ENCODE results near the gene NAGA. TPM values are rescaled to one million over a fixed set of nuclear protein-coding genes. Genes with fewer than 3 reads are reported as not detected.

Gene NAGA
- polyA plus RNA-seq, 3 donors = 123 to 218 (median 200) TPM

GRCh38 chr22:42033263-42034181 lies 37.1 kb downstream of the NAGA start:
- Histone ChIP-seq H3K4me1 (ENCODE audit: control insufficient read depth in 1 of 2, insufficient read depth in 2 of 2, low read length in 2 of 2) (peaks cover 0 to 9% of the 10 kb centered on the region in 2 donors), H3K4me2 (replicated peaks; ENCODE audit: extremely low read depth, low read length, poor library complexity, severe bottlenecking) (no peak overlapping the region), H3K9ac (ENCODE audit: insufficient read depth, low read length, poor library complexity, severe bottlenecking) (no peak overlapping the region), H3K36me3 (replicated peaks in 1 of 2; ENCODE audit: control insufficient read depth in 1 of 2, insufficient read depth in 2 of 2, low read length in 2 of 2) (no peaks in the 10 kb centered on the region), H3K27ac (ENCODE audit: low read depth in 1 of 2, low read length in 2 of 2) (no peak overlapping the region), H3K27me3 (ENCODE audit: control insufficient read depth in 2 of 2, insufficient read depth in 2 of 2, low read length in 2 of 2) (no peaks in the 10 kb centered on the region), H3K4me3 (replicated peaks in 1 of 3; ENCODE audit: low read depth in 2 of 3, low read length in 3 of 3) (no peak overlapping the region), H2AFZ (ENCODE audit: insufficient read depth, low read depth, low read length, poor library complexity, severe bottlenecking) (no peak overlapping the region), H3K79me2 (ENCODE audit: insufficient read depth, low read length) (no peaks in the 10 kb centered on the region), H4K20me1 (ENCODE audit: insufficient read depth, low read length) (no peaks in the 10 kb centered on the region), H3K9me3 (replicated peaks in 1 of 2; ENCODE audit: control insufficient read depth in 1 of 2, insufficient read depth in 1 of 2, low read length in 2 of 2) (peaks cover 20% of the 10 kb centered on the region in 2 donors)
- peaks cover 0 to 13% of the 10 kb centered on the region in 2 donors for H3K36me3 Mint-ChIP-seq
- H3K27me3 Mint-ChIP-seq (ENCODE audit: low read depth in 3 of 3) = peaks cover 0 to 5% (median 0%) of the 10 kb centered on the region in 3 donors
- no peak for TF ChIP-seq CTCF (IDR thresholded peaks at IDR 0.05)
- no peak overlapping the region for H3K27ac Mint-ChIP-seq
- 95% methylated on average over 5 of the region's 5 CpGs for WGBS (ENCODE audit: insufficient coverage)
- H3K9me3 Mint-ChIP-seq = peaks cover 12 to 35% (median 24%) of the 10 kb centered on the region in 7 donors
- peaks cover 4% of the 10 kb centered on the region for H3K4me1 Mint-ChIP-seq
- H3K4me3 Mint-ChIP-seq = no peak overlapping the region
- no peak for DNase-seq
- intact Hi-C loops (cut with micrococcal nuclease) = no loop called here

GRCh38 chr22:42026705-42027104 lies 43.9 kb downstream of the NAGA start:
- Histone ChIP-seq H3K9me3 (replicated peaks in 1 of 2; ENCODE audit: control insufficient read depth in 1 of 2, insufficient read depth in 1 of 2, low read length in 2 of 2) (no peaks in the 10 kb centered on the region), H2AFZ (ENCODE audit: insufficient read depth, low read depth, low read length, poor library complexity, severe bottlenecking) (no peak overlapping the region), H4K20me1 (ENCODE audit: insufficient read depth, low read length) (no peaks in the 10 kb centered on the region), H3K9ac (ENCODE audit: insufficient read depth, low read length, poor library complexity, severe bottlenecking) (no peak overlapping the region), H3K4me2 (replicated peaks; ENCODE audit: extremely low read depth, low read length, poor library complexity, severe bottlenecking) (no peak overlapping the region), H3K4me3 (replicated peaks in 1 of 3; ENCODE audit: low read depth in 2 of 3, low read length in 3 of 3) (no peak overlapping the region), H3K79me2 (ENCODE audit: insufficient read depth, low read length) (no peaks in the 10 kb centered on the region), H3K4me1 (ENCODE audit: control insufficient read depth in 1 of 2, insufficient read depth in 2 of 2, low read length in 2 of 2) (peaks cover 8 to 19% of the 10 kb centered on the region in 2 donors), H3K27me3 (ENCODE audit: control insufficient read depth in 2 of 2, insufficient read depth in 2 of 2, low read length in 2 of 2) (no peaks in the 10 kb centered on the region), H3K36me3 (replicated peaks in 1 of 2; ENCODE audit: control insufficient read depth in 1 of 2, insufficient read depth in 2 of 2, low read length in 2 of 2) (no peaks in the 10 kb centered on the region), H3K27ac (ENCODE audit: low read depth in 1 of 2, low read length in 2 of 2) (no peak overlapping the region)
- 94% methylated on average over 6 of the region's 10 CpGs for WGBS (ENCODE audit: insufficient coverage)
- Mint-ChIP-seq H3K27me3 (ENCODE audit: low read depth in 3 of 3) (peaks cover 0 to 3% (median 1%) of the 10 kb centered on the region in 3 donors), H3K27ac (no peak overlapping the region), H3K4me1 (peaks cover 13% of the 10 kb centered on the region), H3K9me3 (peaks cover 0 to under 1% (median 0%) of the 10 kb centered on the region in 7 donors), H3K4me3 (no peak overlapping the region), H3K36me3 (no peaks in the 10 kb centered on the region)
- no peak for DNase-seq
- intact Hi-C loops (cut with micrococcal nuclease) = no loop called here
- TF ChIP-seq CTCF (IDR thresholded peaks at IDR 0.05) = no peak

Measured in CD14-positive monocyte (primary cell).